Activated CD4-positive, alpha-beta T cell treated with anti-CD3 and anti-CD28 coated beads, Interleukin-2, amount 10 ng/mL, durations not matched to agents 7 days and 5 days (primary cell): ENCODE results near the gene CLK3. TPM values are rescaled to one million over a fixed set of nuclear protein-coding genes. Genes with fewer than 3 reads are reported as not detected.
A peak's percentile ranks its signal among the peaks of the same experiment; 100 is the strongest.
"Not testable (repeated sequence)": the region's sequence is repeated elsewhere in the genome, so short reads cannot be mapped to it uniquely, and the experiment has no call there.

Source experiments
- CTCF ChIA-PET: fragments of 350-600 bp; sonication (Branson Sonifier 250); formaldehyde crosslinking; loops from one replicate; lab custom pipeline; 2021; ENCODE audit warnings: antibody characterized with exemption; lab: Charles Lee
- POLR2A ChIA-PET: fragments of 350-600 bp; sonication (Branson Sonifier 250); formaldehyde crosslinking; loops from one replicate; lab custom pipeline; 2021; ENCODE audit warnings: antibody characterized with exemption; lab: Charles Lee
- DNase-seq: peaks from one replicate; pipeline ENCODE4 v3.0.0-alpha.2; 2020
- H3K27ac Mint-ChIP-seq: one replicate; pipeline ENCODE4 v1.8.0; 2021; ENCODE audit warnings: mild to moderate bottlenecking, moderate library complexity, mixed read lengths
- H3K27me3 Mint-ChIP-seq: one replicate; pipeline ENCODE4 v1.8.0; 2021; ENCODE audit warnings: mixed read lengths
- H3K36me3 Mint-ChIP-seq: one replicate; pipeline ENCODE4 v1.8.0; 2021; ENCODE audit warnings: low read depth, mixed read lengths
- H3K4me1 Mint-ChIP-seq: one replicate; pipeline ENCODE4 v1.8.0; 2021; ENCODE audit warnings: mixed read lengths
- H3K4me3 Mint-ChIP-seq: one replicate; pipeline ENCODE4 v1.8.0; 2021; ENCODE audit warnings: mild to moderate bottlenecking, moderate library complexity, mixed read lengths
- H3K9me3 Mint-ChIP-seq: one replicate; pipeline ENCODE4 v1.8.0; 2021; ENCODE audit warnings: mixed read lengths
- total RNA-seq, 2 experiments: library from RNA; stranded (reverse); gene quantifications; one replicate each; pipeline ENCODE4 v1.2.3, GENCODE V29; 2021

Gene CLK3
- total RNA-seq, 2 experiments from 2014 or later, result 126 to 134 TPM

DNA sequence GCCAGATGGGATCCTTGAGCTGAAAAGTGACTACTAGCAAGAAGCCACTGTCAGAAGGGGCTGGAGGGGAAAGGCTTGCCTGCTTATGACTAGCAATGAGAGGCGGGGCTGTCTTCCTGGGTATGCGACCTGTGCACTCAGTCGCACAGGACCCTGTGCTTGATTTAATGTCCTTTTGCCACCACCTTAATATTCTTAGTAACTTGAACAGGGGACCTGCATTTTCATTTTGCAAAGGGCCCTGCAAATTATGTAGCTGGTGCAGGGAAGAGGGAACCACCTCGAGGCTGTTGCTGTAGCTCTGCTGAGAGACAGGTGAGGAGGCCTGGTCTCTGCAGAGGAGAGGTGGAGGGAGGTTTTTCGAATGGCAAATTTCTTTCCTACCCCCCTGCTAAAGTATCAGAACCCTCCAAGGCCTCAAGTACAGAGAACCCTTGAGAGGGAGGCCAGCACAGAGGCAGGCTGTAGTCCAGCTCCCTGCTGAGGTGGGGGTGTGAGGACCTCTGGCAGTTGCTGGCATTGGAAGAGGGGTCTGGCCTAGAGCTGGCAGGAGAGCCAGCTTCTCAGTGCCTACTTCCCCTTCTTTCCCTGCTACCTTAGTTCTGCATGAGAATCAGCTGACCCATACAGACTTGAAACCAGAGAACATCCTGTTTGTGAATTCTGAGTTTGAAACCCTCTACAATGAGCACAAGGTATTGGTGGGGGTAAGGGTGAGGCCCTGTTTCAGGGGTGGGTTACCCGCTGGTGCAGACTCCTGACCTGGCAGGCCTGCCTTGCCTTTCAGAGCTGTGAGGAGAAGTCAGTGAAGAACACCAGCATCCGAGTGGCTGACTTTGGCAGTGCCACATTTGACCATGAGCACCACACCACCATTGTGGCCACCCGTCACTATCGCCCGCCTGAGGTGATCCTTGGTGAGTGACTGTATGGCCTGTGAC lies 11.4 kb downstream of the CLK3 start:
- peaks cover 64% of the 10 kb centered on the region for H3K36me3 Mint-ChIP-seq
- H3K4me1 Mint-ChIP-seq, result peaks cover 35% of the 10 kb centered on the region
- H3K27ac Mint-ChIP-seq, result peak overlapping the region; percentile 82
- no peaks in the 10 kb centered on the region for H3K9me3 Mint-ChIP-seq
- H3K27me3 Mint-ChIP-seq, result no peaks in the 10 kb centered on the region
- ChIA-PET POLR2A (no interaction called here), CTCF (interaction anchor here (0.7 to 14.4 kb wide), 3 partner anchors 10 to 144 kb away, joined by 3 to 144 read pairs (median 4); partner anchors contain the start of gene CLK3)
- H3K4me3 Mint-ChIP-seq, result no peak overlapping the region
- no peak for DNase-seq

DNA sequence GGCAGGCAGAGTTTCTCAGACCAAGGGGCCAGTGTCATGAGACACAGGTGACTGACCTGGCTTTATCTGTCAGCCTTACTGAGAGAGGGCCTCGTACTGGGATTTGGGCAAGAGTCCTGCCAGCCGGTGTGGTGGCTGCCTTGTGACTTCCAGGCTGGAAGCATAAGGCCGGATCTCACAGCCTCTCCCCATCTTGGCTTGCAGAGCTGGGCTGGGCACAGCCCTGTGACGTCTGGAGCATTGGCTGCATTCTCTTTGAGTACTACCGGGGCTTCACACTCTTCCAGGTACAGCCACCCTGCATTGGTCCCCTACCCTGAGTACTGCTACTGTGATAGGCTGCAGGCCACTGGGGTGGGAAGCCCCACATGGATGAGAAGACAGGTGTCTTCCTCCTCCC lies 12.1 kb downstream of the CLK3 start:
- Mint-ChIP-seq H3K27me3 (no peaks in the 10 kb centered on the region), H3K9me3 (no peaks in the 10 kb centered on the region), H3K4me3 (no peak overlapping the region), H3K4me1 (peaks cover 35% of the 10 kb centered on the region), H3K27ac (peak overlapping the region; percentile 82), H3K36me3 (peaks cover 61% of the 10 kb centered on the region)
- CTCF ChIA-PET, result interaction anchor here (0.7 to 14.4 kb wide), 2 partner anchors 11 to 245 kb away, joined by 3 to 144 read pairs; partner anchors contain the start of gene CLK3
- POLR2A ChIA-PET, result no interaction called here
- DNase-seq, result no peak

DNA sequence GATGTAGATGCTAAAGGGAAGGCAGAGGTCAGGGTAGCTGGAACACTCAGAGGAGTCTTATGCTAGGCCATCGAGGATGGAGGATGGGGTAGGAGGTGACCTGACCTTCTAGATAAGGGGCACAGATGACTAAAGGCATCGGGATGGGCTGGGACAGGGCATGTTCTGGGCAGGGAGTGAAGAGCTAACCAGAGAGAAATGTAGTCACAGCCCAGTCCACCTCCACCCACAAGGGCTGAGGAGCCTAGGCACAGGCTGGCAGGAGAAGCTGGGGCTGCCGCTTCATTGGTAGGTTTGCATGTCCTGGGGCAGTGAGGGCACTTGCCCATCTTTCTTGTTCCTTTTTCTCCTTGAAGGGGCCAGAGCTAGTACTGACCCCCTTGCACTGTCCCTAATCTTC lies 12.6 kb downstream of the CLK3 start:
- H3K36me3 Mint-ChIP-seq, result peaks cover 60% of the 10 kb centered on the region
- POLR2A ChIA-PET, result no interaction called here
- peaks cover 35% of the 10 kb centered on the region for H3K4me1 Mint-ChIP-seq
- DNase-seq, result no peak
- CTCF ChIA-PET, result interaction anchor here (0.7 to 14.4 kb wide), 2 partner anchors 11 to 246 kb away, joined by 3 to 144 read pairs; partner anchors contain the start of gene CLK3
- no peaks in the 10 kb centered on the region for H3K27me3 Mint-ChIP-seq
- no peaks in the 10 kb centered on the region for H3K9me3 Mint-ChIP-seq
- H3K27ac Mint-ChIP-seq, result no peak overlapping the region
- no peak overlapping the region for H3K4me3 Mint-ChIP-seq

DNA sequence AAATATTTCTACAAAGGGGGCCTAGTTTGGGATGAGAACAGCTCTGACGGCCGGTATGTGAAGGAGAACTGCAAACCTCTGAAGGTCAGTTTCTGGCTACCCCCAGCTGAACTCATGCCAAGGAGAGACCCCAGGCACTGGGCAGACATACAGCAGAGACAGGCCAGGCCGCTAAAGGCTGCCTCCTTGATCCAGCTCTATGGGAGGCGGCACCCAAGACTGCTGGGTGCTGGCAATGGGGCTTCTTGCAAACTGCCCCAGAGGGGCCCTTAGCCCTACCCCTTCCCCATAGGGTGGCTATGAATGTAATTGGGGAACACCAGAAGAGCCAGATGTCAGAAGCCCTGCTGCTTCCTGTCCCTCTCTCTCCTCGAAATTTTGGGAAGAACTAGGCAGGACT lies 13.3 kb downstream of the CLK3 start:
- Mint-ChIP-seq H3K36me3 (peaks cover 56% of the 10 kb centered on the region), H3K9me3 (no peaks in the 10 kb centered on the region), H3K4me1 (peaks cover 35% of the 10 kb centered on the region), H3K27ac (peak overlapping the region; percentile 5), H3K27me3 (no peaks in the 10 kb centered on the region), H3K4me3 (no peak overlapping the region)
- no peak for DNase-seq
- CTCF ChIA-PET, result interaction anchor here (14.4 kb wide), 1 partner anchor 12 kb away, joined by 144 read pairs; the partner anchor contains the start of gene CLK3
- POLR2A ChIA-PET, result no interaction called here

DNA sequence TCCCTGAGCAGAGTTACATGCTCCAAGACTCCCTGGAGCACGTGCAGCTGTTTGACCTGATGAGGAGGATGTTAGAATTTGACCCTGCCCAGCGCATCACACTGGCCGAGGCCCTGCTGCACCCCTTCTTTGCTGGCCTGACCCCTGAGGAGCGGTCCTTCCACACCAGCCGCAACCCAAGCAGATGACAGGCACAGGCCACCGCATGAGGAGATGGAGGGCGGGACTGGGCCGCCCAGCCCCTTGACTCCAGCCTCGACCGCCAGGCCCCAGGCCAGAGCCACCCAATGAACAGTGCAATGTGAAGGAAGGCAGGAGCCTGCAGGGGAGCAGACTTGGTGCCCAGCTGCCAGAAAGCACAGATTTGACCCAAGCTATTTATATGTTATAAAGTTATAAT lies 14.1 kb downstream of the CLK3 start:
- H3K27me3 Mint-ChIP-seq, POLR2A ChIA-PET, H3K4me3 Mint-ChIP-seq: not testable (repeated sequence)

DNA sequence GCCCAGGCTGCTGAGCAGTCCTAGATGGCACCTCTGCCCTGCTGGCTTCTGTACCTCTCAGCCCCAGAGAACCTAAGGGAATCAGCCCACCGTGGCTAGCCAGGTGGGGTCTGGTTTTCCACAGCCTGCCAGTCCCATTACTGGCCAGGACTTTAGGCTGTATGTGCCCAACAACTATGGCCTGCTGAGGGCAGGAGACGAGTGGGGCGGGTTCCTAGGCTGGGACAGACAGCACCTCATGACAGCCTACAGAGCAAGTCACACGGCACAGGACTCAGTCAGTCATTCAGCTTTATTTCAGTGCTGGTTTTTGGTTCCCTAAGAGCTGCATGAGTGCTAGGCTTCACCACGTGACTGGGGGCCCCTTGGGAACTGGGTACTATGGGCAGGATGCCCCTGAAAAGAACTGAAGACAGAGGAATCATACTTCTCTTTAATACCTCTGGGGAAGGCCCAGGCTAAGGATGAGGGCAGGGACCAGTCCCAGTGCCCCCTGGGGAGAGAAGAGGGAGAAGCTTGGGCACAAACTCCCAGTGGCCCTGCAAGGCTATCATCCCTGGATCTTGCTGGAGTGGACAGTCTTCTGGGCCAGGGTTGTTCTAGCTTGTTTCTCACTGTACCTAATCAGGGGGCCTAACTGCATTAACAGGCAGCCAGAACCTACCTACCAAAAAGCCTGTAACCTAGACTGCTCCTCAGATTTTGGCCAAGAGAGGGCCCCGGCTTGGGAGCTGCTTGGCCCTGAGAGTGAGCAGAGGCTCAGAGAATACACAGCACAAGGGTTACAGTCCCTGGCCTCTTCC lies 14.8 kb downstream of the CLK3 start:
- peaks cover 27% of the 10 kb centered on the region for H3K4me1 Mint-ChIP-seq
- ChIA-PET CTCF (interaction anchor here (2.2 to 14.4 kb wide), 5 partner anchors 13 to 257 kb away, joined by 5 to 144 read pairs (median 16); partner anchors contain the start of gene CLK3), POLR2A (no interaction called here)
- no peaks in the 10 kb centered on the region for H3K9me3 Mint-ChIP-seq
- H3K4me3 Mint-ChIP-seq, result no peak overlapping the region
- H3K27me3 Mint-ChIP-seq, result no peaks in the 10 kb centered on the region
- no peak overlapping the region for H3K27ac Mint-ChIP-seq
- DNase-seq, result no peak
- peaks cover 52% of the 10 kb centered on the region for H3K36me3 Mint-ChIP-seq

More for the DNA sequence above, 14.1 kb downstream of the CLK3 start:
- not testable (repeated sequence) for H3K27ac Mint-ChIP-seq, H3K9me3 Mint-ChIP-seq, DNase-seq
- CTCF ChIA-PET, result interaction anchor here (0.6 to 14.4 kb wide), 2 partner anchors 12 to 141 kb away, joined by 4 to 144 read pairs; partner anchors contain the start of gene CLK3
- Mint-ChIP-seq H3K36me3 (peaks cover 53% of the 10 kb centered on the region), H3K4me1 (peaks cover 33% of the 10 kb centered on the region)

DNA sequence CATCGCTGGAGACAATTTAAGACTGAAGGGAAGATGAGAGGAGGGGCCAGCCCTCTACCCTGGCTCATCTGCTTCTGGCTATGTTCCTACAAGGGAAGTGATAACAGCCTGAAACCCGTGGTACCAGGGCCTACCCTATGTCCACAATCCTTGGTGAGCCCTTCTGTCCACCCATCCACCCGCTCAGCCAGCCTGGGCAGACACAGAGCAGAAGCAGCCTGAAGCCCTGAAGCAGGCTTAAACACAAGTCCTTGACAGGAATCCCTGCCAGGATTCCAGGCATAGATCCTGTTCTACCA lies 15.4 kb downstream of the CLK3 start:
- ChIA-PET CTCF (interaction anchor here (1.0 to 14.4 kb wide), 11 partner anchors 14 to 268 kb away, joined by 3 to 144 read pairs (median 5); partner anchors contain the start of genes CLK3 and UBL7), POLR2A (no interaction called here)
- Mint-ChIP-seq H3K27me3 (no peaks in the 10 kb centered on the region), H3K4me1 (peaks cover 21% of the 10 kb centered on the region), H3K9me3 (no peaks in the 10 kb centered on the region), H3K36me3 (peaks cover 46% of the 10 kb centered on the region), H3K4me3 (no peak overlapping the region), H3K27ac (no peak overlapping the region)
- no peak for DNase-seq

DNA sequence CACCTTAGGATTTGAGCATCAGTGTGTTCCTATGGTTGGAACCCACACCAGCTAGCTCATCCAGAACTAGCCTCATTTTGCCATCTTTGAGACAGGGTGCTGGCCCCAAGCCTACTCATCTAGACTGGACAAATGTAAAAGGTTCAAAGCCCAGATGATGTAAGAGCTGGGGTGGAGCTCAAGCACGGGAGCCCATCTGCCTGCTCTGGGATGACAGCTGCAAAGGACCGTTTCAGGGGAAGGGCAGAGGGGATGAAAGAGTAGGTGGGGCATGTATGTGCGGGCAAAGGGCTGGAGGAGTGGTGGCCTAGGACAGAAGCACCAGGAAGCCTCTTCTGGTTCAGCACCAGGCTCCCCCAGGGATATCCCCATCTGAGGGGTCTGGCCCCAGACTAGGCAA lies 15.8 kb downstream of the CLK3 start:
- H3K9me3 Mint-ChIP-seq, result no peaks in the 10 kb centered on the region

DNA sequence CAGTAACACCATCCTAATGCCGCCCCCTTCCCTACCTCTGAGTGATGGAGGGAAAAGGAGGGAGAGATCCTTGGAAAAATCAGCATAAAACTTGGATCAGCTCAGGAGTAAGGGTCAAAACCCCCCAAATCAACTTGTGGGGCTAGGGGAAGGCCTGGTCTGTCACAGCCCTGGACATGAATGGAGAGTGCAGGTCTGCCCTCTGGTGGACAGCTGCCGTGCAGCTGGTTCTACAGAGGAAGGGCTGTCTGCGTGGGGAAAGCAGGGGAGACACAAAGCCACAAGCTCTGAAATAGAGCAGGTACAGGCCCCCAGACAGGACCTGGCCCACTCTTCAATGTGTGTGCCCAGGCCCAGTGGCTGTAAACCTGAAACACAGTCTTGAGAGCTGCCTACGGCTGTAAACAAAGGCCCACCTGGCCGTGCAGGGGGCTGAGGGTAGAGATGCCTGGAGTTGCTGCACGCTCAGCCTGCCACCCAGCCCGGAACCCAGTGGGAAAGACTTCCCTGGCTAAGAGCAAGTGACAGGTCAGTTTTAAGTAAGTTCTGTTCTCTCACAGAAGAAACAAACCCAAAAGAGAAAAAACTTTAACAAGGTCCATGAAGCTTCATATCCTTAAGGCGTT lies 16.4 kb downstream of the CLK3 start:
- H3K27ac Mint-ChIP-seq, result no peak overlapping the region
- peaks cover 42% of the 10 kb centered on the region for H3K36me3 Mint-ChIP-seq
- peaks cover 11% of the 10 kb centered on the region for H3K4me1 Mint-ChIP-seq
- H3K27me3 Mint-ChIP-seq, result no peaks in the 10 kb centered on the region
- H3K9me3 Mint-ChIP-seq, result no peaks in the 10 kb centered on the region
- peak; percentile 67 for DNase-seq
- POLR2A ChIA-PET, result no interaction called here
- no peak overlapping the region for H3K4me3 Mint-ChIP-seq
- CTCF ChIA-PET, result interaction anchor here (0.6 to 14.4 kb wide), 16 partner anchors 9 to 318 kb away, joined by 3 to 144 read pairs (median 5); partner anchors contain the start of genes CLK3 and UBL7

More for the DNA sequence above, 15.8 kb downstream of the CLK3 start:
- POLR2A ChIA-PET, result no interaction called here
- Mint-ChIP-seq H3K4me1 (peaks cover 18% of the 10 kb centered on the region), H3K36me3 (peaks cover 43% of the 10 kb centered on the region), H3K4me3 (no peak overlapping the region), H3K27ac (peak overlapping the region; percentile 56), H3K27me3 (no peaks in the 10 kb centered on the region)
- DNase-seq, result no peak
- CTCF ChIA-PET, result interaction anchor here (0.9 to 14.4 kb wide), 14 partner anchors 9 to 319 kb away, joined by 3 to 144 read pairs (median 5); partner anchors contain the start of genes CLK3 and UBL7

DNA sequence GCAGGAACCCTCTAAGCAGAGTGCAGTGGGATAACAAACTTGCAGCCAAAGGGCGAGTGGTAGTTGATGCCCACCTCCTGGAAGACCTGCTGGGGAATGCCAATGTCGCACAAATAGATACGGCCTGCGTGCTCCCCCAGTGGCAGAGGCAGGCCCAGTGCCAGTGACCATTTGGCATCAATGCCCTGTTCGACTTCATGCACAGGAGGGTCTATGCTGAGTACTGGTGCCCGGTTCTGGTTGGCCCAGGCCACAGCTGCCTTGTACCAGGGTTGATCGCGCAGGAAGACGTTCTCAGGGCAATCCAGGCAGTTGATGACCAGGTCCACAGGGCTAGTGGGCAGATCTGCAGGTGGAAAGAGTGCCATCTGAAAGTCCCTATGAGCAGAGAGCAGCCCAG lies 17.0 kb downstream of the CLK3 start:
- ChIA-PET POLR2A (no interaction called here), CTCF (interaction anchor here (0.9 to 14.4 kb wide), 14 partner anchors 8 to 317 kb away, joined by 3 to 144 read pairs (median 6); partner anchors contain the start of genes CLK3 and UBL7)
- Mint-ChIP-seq H3K4me1 (peaks cover 6% of the 10 kb centered on the region), H3K36me3 (peaks cover 36% of the 10 kb centered on the region), H3K4me3 (no peak overlapping the region), H3K9me3 (no peaks in the 10 kb centered on the region), H3K27ac (peak overlapping the region; percentile 16), H3K27me3 (no peaks in the 10 kb centered on the region)
- DNase-seq, result no peak

DNA sequence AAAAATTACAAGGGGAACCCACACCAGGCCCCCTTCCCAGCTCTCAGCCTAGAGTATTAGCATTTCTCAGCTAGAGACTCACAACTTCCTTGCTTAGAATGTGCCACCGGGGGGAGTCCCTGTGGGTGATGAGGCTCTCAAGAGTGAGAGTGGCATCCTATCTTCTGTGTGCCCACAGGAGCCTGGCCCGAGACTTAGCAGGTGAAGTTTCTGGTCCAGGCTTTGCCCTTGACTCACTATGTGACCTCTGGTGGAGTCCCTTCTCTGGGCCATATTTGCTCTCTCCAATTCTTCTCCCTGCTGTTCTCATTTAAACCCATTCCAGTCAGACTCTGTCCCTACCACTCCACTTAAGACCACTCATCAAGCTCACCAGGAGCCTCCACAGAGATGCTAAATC lies 18.1 kb downstream of the CLK3 start:
- Mint-ChIP-seq H3K4me3 (no peak overlapping the region), H3K27ac (no peak overlapping the region), H3K36me3 (peaks cover 32% of the 10 kb centered on the region), H3K27me3 (no peaks in the 10 kb centered on the region), H3K4me1 (peaks cover 3% of the 10 kb centered on the region), H3K9me3 (no peaks in the 10 kb centered on the region)
- DNase-seq, result no peak
- POLR2A ChIA-PET, result interaction anchor here (0.6 kb wide), 2 partner anchors 144 to 252 kb away, joined by 3 to 4 read pairs; no protein-coding TSS in a partner anchor
- CTCF ChIA-PET, result interaction anchor here (0.9 to 14.4 kb wide), 9 partner anchors 13 to 311 kb away, joined by 3 to 144 read pairs (median 13); partner anchors contain the start of gene CLK3

DNA sequence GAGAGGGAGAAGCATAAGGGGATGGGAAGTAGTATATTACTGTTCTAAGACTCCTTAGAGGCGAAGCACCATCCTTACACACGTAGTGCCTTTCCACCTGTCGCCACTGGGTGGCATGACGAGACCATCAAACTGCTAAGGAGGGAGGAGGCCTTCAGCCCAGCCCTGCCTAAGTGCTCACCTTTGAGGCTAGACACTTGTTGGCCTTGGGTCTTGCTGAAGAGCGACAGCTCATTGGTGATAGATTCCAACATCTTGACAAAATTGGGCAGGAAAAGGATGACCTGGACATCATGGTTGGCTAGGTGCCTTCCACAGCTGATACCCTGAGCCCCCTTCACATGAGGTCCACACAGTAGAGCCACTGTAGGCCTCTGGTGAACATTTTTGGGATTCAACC lies 19.6 kb downstream of the CLK3 start:
- Mint-ChIP-seq H3K27me3 (no peaks in the 10 kb centered on the region), H3K27ac (no peak overlapping the region), H3K9me3 (no peaks in the 10 kb centered on the region), H3K4me3 (no peak overlapping the region), H3K36me3 (peaks cover 28% of the 10 kb centered on the region), H3K4me1 (peaks cover 3% of the 10 kb centered on the region)
- ChIA-PET POLR2A (no interaction called here), CTCF (interaction anchor here (0.6 to 14.4 kb wide), 20 partner anchors 10 to 802 kb away, joined by 3 to 144 read pairs (median 4); partner anchors contain the start of genes CLK3 and ULK3)
- peak; percentile 82 for DNase-seq
